ENCODE results near the gene RAP1GAP.
"Not testable (repeated sequence)": the region's sequence is repeated elsewhere in the genome, so short reads cannot be mapped to it uniquely, and the experiment has no call there.

The RAP1GAP gene

DNA sequence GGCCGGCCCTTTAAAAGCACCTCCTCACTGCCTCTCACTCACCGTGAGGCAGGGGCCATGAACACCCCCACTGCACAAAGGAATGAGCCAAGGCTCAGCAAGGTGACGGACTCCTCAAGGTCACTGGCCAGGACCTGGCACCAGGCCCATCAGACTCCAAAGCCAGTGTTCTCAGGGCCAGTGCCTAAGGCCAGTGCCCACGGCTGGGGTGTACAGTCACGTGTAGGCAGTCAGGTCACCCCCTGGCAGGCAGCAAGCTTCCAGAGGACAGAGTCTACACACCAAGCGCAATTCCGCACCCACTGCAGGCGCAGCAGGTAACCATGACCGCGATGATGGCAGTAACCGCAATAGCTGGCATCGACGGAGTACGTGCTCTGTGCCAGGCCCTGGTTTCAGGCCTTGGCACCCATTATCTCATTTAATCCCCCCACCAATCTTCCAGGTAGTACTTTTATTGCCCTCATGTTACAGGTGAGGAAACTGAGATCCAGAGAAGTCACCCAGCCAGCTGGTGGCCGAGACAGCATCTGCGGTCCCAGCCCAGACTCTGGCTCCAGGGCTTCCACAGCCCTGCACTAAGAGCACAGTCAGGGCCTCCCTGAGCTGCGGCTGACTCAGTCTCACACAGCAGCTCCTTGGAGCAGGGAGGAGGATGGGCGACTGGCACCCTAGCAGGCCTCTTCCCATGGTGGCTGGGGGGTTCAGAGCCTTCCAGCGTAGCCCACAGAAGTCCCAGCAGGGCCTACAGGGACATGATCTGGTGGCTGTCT, 27.0 kb downstream of the RAP1GAP start:
- FAIRE-seq: no peak

DNA sequence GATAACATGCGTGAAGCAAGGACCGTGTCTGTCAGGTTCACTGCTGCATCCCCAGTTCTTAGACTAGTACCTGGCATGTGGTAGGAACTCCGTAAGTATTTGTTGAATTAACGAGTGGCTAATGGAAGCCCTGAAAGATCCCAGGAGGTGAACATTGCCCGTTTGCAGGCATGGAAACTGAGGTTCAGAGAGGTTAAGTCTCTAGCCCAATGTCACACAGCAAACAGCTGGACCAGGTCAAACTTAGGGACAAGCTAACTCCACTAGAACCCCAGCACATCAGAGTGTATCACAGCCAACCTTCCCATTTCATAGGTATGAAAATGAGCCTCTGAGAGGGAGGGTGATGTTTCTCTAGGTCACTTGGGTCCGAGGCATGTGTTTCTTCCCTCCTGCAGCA, 27.6 kb downstream of the RAP1GAP start:
- no peak for FAIRE-seq

DNA sequence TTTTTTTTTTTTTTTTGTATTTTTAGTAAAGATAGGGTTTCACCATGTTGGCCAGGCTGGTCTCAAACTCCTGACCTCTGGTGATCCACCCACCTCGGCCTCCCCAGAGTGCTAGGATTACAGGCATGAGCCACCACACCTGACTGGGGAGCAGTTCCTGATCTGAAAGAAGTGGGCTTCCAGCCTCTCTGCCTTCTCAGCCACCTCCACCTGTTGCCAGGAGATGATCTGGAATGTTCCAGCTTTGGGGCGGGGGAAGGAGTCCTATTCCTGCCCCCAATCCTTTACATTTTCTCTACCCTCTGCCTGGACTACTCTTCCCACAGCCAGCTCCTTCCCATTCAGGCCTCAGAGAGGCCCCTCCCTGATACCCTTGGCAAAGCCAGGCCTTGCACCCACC, 28.1 kb downstream of the RAP1GAP start:
- FAIRE-seq: no peak

DNA sequence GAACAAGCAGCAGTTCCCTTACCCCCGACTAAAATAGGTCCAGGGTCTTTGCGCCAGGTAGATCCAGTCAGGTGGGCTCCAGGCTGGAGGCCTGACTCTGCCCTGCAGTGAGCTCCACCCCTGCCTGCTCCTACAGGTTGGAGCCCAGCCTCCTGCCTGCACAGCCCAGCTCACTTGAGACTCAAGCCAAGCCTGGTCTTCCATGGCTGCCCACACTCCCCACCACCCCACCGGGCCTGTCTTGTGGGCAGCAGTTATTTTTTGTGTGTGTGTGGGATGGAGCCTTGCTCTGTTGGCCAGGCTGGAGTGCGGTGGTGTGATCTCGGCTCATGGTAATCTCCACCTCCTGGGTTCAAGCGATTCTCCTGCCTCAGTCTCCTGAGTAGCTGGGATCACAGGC, 28.5 kb downstream of the RAP1GAP start:
- no peak for FAIRE-seq

DNA sequence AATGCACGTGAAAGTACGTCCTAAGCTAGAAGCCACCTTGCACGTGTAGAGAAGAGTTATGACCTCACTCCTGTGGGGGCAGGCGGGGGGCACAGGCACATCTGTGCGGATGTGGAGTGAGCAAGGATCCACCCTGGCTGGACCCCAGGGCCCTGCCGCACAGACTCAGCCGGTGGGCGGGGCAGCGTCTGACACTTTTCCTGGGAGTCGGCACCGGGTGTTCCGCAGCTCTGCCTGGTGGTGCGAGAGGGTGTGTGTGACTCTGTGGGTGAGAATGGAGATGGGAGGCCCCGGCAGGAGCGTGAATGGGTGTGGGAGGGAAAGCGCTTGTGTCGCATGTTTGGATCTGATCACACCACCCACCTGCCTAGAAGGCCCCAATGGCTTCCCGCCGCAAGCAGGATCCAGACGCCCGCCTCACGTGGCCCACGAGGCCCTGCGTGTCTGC, 29.5 kb downstream of the RAP1GAP start:
- FAIRE-seq: no peak

DNA sequence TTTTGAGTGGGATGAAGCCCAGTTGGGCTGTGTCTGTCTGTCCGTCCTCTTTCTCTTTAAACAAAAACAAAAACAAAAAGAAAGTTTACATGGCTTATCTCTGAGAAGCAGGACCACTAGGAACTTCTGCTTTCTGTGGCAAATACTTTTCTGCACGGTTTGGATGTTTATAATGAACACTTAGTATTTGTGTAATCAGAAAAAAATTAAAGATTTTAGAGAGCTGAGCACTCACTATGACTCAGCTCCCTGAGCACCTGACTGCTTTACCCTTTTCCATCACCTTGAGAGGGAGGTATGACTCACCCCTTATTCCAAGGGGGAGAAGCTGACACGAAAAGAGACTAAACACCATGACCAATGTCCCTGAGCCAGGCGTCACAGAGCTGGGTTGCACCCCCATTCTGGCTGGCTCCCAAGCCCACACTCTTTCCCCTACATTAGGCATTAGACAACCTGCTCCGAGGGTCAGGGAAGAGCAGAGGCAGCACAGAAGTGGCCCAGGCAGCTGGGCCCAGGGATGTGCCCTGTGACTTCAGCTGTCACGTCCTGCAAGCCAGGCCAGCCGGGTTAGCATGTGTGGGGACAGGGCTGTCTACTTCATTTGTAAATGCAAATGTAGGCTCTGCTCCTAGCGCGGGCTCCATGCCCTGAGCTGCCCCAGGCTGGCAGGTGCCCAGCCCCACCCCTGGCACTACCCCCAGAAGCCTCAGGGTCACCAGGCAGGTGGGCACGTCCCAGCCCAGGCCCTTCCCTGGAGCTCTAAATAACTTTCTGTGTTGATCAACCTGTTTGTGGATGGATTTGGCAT, 30.4 kb downstream of the RAP1GAP start:
- FAIRE-seq: no peak

DNA sequence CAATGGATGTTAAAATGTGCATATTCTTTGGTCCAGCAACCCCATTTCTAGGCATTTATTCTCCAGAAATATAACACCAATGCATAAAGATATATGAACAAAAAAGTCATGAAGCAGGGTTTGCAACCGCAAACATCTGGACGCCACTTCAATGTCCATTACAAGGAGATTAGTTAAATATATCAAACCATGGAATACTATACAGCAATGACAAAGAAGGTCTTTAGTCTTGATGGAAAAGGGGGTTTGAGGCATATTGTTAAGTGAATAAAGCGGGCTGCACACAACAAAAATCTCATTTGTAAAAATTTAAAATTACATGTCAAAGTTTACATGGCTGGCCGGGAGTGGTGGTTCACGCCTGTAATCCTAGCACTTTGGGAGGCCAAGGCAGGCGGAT, 31.6 kb downstream of the RAP1GAP start:
- no peak for FAIRE-seq

DNA sequence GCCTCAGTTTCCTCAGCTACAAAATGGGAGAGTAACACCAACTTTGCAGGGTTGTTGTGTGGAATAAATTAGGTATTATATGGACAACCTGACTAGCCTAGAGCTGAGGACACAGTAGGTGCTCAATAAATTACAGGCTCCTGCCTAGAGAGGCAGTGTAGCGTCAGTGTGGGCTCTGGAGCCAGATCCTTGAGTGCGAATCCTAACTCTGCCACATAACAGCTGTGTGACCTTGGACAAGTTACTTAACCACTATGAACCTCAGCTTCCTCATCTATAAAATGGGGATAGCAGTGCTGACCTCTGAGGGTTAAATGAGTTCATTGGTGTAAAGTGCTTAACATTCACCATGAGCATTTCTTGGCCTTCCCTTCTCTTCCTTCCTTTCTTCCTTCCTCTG, 33.1 kb downstream of the RAP1GAP start:
- no peak for FAIRE-seq

DNA sequence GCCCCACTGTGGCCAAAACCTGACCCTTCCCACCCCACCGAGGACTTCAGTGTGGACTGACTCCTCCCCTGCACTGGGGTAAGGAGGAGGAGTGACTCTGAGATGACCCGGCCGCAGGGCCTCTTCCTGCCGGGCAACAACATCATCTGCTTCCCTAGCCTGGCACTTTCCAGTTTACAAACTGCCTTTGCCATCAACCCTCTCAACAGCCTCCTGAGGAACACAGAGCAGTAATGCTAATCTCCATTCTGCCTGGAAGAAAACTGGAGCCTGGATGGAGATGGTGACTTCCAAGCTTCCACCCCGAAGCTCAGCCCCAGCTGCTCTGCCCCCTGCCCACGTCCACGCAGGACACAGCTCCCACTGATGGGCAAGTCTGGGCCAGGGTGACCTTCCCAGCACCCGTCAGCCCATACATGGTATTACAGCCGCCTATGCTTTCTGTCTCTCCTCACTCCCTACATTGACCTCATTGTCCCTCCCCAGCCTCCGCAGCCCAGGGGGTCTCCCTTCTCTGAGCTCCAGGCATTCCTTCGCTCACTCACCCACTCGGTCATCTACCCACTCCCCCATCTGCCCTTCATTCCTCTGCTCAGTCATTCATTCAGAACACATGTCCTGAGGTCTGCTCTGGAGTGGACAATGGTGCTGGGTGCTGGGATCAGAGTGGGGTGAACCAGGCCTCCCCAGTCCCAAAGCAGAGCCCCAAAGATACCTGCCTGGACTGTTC, 34.2 kb downstream of the RAP1GAP start:
- FAIRE-seq: no peak

DNA sequence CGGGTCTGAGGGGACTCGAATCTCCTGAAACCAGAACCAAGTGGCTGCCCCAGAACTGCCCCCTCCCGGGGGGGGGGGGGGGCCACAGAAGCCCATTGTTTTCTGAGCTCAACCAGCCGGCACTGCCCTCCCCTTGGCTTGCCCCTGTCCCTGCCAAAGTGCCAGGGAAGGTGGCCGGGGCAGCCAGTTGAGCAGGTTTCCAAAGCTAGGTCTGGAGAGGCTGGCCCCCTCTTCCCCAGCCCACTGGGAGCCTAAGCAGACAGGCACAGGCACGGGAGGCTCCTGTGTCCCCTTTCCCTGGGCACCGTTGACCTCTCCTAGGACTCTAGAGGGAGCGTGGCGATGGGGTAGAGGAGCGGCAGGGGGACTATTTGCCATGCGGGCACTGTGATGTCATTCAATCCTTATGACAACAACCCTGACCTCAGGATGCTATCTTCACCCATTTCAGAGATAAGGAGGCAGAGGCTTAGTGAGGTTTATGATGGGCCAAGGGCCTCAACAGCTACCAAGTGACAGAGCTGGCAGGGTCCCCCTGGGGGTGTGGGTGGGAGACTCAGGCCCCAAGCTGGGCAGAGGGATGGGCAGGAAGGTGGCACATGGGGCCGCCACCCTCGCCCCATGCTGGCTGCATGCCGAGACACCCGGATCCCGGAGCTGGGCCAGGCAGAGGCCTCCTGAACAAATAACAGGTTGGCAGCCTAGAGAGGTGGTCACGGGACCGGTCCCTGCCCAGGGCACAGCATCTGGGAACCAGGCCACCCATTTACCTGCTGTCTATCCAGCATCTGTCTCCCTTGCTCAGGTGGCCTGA, 35.0 kb downstream of the RAP1GAP start:
- FAIRE-seq: no peak

DNA sequence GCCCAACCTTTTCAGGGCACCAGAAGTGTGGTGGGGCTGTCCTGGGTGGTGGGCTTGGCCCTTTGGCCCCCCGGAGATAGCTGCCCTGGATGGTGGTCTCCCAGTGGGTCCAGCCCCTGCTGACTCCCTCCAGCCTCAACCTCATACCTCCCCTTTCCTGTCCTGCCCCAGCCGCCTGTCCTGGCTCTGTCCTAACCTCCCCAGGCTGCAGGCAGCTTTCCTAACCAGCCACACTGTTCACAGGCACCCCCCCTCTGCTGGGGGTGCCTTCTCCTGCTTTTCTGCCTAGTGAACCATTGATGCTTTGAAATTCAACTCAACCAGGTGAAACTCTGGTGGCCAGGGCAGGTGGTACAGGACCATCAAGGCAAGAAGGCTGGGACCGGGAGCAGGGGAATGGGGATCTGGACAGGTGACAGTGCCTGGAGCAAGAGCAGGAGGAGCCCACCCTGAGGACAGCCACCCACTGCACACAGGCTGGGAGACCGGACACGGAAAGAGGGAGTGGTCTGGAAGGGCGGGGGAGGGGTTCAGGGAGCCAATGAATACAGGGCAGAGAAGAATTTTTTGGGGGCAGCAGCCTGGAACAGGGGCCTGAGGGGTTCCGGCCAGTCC, 35.9 kb downstream of the RAP1GAP start:
- no peak for FAIRE-seq

DNA sequence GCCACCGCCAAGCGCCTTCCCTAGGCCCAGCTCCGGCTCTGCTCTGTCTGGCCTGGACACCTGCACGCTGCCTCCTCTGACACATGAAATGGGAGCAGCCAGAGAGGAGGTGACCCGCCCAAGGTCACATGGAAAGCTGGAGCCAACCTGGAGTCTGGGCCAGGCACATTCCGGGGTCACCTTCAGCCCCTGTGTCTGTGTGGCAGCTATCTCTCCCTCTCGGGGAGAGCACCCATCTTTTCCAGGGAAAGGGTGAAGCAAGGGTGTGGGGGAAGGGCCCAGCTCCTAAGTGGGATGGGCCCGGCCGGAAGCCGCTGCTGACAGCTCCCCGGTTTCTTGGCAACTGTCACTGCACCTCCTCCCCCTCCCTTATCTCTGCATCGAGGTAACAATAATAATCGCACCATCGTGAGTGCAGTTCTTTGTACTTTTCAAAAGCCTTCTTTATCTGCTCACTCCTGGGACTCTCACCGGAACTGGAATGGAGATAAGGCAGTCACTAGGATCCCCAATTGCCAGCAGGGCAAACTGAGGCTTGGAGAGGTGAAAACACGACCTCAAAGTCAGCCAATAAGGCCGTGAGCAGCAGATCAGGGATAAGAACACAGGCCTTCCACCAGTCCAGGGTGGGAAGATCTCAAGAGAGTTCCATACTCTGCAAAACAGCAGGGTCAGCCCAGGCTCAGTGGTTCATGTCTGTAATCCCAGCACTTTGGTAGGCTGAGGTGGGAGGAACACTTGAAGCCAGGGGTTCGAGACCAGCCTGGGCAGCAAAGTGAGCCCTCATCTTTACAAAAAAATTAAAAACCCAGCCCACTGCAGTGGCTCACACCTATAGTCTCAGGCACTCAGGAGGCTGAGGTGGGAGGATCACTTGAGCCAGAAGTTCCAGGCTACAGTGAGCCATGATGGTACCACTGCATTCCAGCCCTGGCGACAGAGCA, 36.9 kb downstream of the RAP1GAP start:
- no peak for FAIRE-seq

DNA sequence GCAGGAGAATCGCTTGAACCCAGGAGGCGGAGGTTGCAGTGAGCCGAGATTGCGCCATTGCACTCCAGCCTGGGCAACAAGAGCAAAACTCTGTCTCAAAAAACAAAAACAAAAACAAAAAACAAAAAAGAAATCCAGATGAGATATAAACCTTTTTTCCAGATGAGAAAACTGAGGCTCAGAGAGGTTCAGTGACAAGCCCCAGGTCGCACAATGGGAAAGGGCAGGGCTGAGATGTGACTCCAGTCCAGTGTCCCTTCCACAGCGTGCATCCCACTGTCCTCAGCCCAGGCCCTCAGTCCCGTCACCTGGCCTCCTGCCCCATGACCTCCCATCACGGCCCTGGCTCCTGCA, 37.6 kb downstream of the RAP1GAP start:
- not testable (repeated sequence) for FAIRE-seq

DNA sequence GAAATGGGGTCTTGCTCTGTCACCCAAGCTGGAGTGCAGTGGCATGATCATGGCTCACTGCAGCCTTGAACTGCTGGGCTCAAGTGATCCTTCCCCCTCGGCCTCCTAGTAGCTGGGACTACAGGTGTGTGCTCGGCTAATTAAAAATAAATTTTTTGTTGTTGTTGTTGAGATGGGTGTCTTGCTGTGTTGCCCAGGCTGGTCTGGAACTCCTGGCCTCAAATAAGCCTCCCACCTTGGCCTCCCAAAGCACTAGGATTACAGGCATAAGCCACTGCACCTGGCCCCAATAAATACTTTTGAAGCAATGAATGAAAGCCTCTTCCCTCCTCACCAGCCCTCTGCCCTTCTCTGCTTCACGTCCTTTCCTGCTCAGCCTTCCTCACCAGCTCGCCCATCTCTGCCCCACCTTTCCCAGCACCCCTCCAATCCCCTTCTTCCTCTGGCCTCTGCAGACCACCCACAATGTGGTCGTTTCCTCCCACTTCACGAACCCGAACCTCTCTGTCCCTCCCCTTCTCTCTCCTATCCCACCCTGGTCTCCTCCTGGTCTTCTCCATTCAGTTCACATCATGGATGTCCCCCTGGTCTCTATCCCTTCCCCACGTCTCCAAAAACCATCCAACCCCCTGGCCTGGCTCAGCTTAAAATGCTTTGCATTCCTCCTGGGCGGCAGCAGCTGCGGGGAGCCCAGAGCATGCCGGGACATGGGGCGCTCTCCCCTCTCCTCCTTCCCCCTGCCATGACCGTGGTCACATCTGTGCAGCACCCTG, 38.4 kb downstream of the RAP1GAP start:
- FAIRE-seq: no peak

DNA sequence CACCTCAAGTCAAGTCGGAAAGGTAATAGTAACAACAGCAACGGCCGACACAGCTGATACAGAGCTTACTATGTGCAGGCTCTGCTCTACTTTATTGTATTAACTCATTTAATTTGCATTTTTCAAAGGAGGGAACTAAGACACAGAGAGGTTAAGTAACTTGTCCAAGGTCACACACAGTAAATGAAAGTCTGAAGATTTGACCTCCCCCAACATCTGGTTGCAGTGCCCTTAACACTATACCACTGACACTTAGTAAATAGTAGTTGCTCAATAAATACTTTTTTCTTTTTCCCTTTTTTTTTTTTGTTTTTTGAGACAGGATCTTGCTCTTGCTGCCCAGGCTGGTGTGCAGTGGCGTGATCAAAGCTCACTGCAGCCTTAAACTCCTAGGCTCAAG, 39.2 kb downstream of the RAP1GAP start:
- no peak for FAIRE-seq

DNA sequence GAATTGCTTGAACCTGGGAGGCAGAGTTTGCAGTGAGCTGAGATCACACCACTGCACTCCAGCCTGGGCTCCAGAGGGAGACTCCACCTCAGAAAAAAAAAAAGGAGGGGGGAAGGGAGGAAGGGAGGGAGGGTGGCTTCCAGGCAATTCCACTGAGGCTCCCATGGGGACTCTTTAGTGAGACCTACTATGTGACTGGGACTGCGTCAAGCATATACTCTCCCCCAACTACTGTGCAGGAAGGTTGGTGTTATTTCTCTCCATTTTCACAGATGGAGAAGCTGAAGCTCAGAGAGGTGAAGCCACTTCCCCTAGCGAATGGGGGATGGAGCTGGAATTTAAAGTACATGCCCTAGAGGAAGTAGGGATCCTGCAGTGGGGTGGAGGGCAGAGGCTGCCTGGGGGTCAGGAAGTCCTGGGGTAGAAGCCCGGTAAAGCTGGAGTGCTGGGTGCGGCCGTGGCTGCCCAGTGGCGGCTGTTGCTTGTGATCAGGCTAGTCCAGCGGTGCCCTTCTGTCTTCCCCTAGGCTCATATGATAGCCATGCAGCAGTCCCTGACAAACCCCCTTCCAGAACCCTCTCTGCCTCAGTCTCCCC, 40.3 kb downstream of the RAP1GAP start:
- no peak for FAIRE-seq

DNA sequence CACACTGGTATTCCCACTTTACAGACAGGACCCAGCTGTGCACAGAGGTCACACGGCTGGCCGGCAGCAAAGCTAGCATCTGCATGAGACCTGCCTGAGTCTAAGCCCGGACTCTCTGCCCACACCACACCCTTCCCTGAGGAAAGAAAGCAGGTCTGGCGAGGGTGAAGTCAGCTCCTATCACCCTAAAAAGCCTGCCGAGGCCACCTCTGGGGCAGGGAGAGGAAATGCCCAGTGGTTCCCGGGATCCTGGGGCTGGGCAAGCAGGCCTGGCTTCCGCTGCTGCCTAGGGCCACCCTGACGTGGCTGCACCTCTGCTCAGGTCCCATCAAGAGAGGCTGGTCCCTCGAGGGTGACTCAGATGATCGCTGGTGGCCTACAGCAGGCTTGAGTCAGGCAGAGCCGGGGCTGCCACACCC, 42.2 kb downstream of the RAP1GAP start:
- FAIRE-seq: no peak

DNA sequence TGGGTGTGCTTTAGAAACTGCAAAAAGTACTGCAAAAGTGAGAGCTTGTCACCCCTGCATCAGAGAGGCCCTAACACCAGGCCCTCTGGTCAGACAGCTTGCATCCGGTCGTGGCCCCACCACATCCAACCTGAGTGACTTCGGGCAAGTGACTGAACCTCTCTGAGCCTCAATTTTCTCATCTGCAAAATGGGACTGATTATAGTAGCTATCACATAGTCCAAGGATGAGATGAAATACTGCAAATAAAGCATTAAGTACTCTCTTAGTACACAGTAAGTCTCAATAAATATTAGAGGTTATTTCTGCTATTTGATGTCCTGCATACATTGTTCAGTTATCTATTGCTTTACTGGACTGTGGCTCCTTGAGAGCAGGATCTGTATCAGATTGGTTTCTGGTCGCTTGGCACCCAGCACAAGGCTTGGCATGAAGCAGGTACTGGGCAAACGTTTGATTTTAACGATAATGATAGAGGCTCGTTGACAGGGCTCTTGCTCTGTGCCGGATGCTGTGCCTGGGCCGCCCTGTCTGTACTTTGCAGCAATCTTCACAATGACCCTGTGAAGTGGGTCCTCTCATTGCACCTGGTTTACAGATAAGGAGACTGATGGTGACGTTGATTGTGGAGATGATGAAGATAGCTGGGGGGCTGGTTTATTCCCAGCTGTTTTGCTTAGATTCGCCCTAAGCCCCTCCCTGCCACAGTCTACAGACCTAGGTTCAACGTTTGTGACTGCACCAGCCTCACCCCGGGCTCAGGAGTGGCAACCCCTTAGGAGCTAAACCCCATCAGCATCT, 43.6 kb downstream of the RAP1GAP start:
- FAIRE-seq: no peak

Data from TTC549 (cell line).